A549 (cell line): ENCODE measurements around the gene TNIP3. TPM values are rescaled to one million over a fixed set of nuclear protein-coding genes. Genes with fewer than 3 reads are reported as not detected.
A peak's percentile ranks its signal among the peaks of the same experiment; 100 is the strongest.

ENCODE experiments used
- ATAC-seq, 2 experiments: fragments of 200-7000 bp in 1 of 2; fragments of >200 bp in 1 of 2; cut with Nextera tagmentation in 1 of 2; cut with Tn5 transposase in 1 of 2; 3 replicates each; pipeline versions ENCODE4 v1.8.0 to v1.9.1; 2018 to 2020; ENCODE audit warnings: mild to moderate bottlenecking in 1 of 2, moderate library complexity in 1 of 2
- CTCF ChIA-PET: fragments of 300-600 bp; sonication (Branson Sonifier 250); formaldehyde crosslinking; extraction: SDS; loops from one replicate; lab custom pipeline; 2021; ENCODE audit warnings: antibody characterized with exemption, inconsistent platforms; lab: Yijun Ruan, JAX
- POLR2A ChIA-PET: fragments of 350-600 bp; formaldehyde crosslinking; extraction: SDS; loops from one replicate; lab custom pipeline; 2021; ENCODE audit warnings: antibody characterized with exemption, inconsistent platforms; lab: Yijun Ruan, JAX
- DNase-seq, 2 experiments: peaks; one replicate each; pipeline versions ENCODE4 v3.0.0 to v3.0.0-alpha.2; 2011 to 2016; ENCODE audit warnings: low read depth in 1 of 2, low spot score in 1 of 2
- FAIRE-seq: peaks from 2 replicates; lab custom pipeline; 2011; peaks lifted over from hg19 to GRCh38; lab: Jason Lieb, UNC
- H3K27ac ChIP-seq, 2 experiments: fragments of >200 bp; sonication (Bioruptor Twin); formaldehyde crosslinking; 3 replicates each; pipeline ENCODE4 v1.5.1; 2016 to 2017
- H3K4me1 ChIP-seq: fragments of >200 bp; sonication (Bioruptor Twin); formaldehyde crosslinking; 3 replicates; pipeline ENCODE4 v1.6.1; 2016
- H3K4me2 ChIP-seq: fragments of >200 bp; sonication (Bioruptor Twin); formaldehyde crosslinking; 3 replicates; pipeline ENCODE4 v1.6.1; 2016
- H3K4me3 ChIP-seq: fragments of >200 bp; sonication (Bioruptor Twin); formaldehyde crosslinking; 3 replicates; pipeline ENCODE4 v1.5.1; 2016
- H3K9me3 ChIP-seq: fragments of >200 bp; sonication (Bioruptor Twin); formaldehyde crosslinking; 3 replicates; pipeline ENCODE4 v1.6.1; 2016
- BHLHE40 ChIP-seq: IDR thresholded peaks from 2 replicates; pipeline ENCODE4 v1.6.1; 2012; ENCODE audit warnings: low read depth, low read length, inconsistent platforms
- CHD4 ChIP-seq: fragments of 200-600 bp; sonication (generic); IDR thresholded peaks from 2 replicates; pipeline ENCODE4 v1.6.1; 2016; ENCODE audit warnings: antibody characterized with exemption, mild to moderate bottlenecking, borderline replicate concordance
- CTCF ChIP-seq: fragments of >200 bp; sonication (Bioruptor Twin); formaldehyde crosslinking; IDR thresholded peaks from 3 replicates; pipeline ENCODE4 v1.5.1; 2016
- EHMT2 ChIP-seq: fragments of 200-600 bp; sonication (generic); IDR thresholded peaks from 2 replicates; pipeline ENCODE4 v1.6.1; 2016; ENCODE audit warnings: antibody characterized with exemption, low read depth, mild to moderate bottlenecking, moderate library complexity
- ELK1 ChIP-seq: fragments of 150-350 bp; IDR thresholded peaks from 2 replicates; pipeline ENCODE4 v1.6.1; 2014; ENCODE audit warnings: low read depth, mild to moderate bottlenecking, low read length
- FOSL2 ChIP-seq, 2 experiments: fragments of 450-650 bp in 1 of 2; fragments of >200 bp in 1 of 2; sonication (Bioruptor Twin) in 1 of 2; formaldehyde crosslinking; IDR thresholded peaks; 2 replicates each; pipeline versions ENCODE4 v1.5.0 to v1.6.1; 2016 to 2020; ENCODE audit warnings: mild to moderate bottlenecking in 1 of 2, moderate library complexity in 1 of 2
- FOXS1 ChIP-seq: fragments of 250-450 bp; sonication (Bioruptor Pico); IDR thresholded peaks from 2 replicates; pipeline ENCODE4 v1.5.0; 2020; ENCODE audit warnings: mild to moderate bottlenecking, moderate library complexity
- HDAC2 ChIP-seq: fragments of 200-600 bp; sonication (generic); IDR thresholded peaks from 2 replicates; pipeline ENCODE4 v1.6.1; 2016
- MAFK ChIP-seq: fragments of 450-650 bp; IDR thresholded peaks from 2 replicates; pipeline ENCODE4 v1.6.1; 2014; ENCODE audit not compliant: partially characterized antibody
- NFE2L2 ChIP-seq: fragments of 150-350 bp; conservative IDR thresholded peaks from 2 replicates; pipeline ENCODE4 v1.6.1; 2014; ENCODE audit warnings: low read length
- NR3C1 ChIP-seq: fragments of >200 bp; sonication (Bioruptor Twin); formaldehyde crosslinking; IDR thresholded peaks from 3 replicates; pipeline ENCODE4 v1.6.1; 2017
- RAD21 ChIP-seq, 2 experiments: fragments of >200 bp in 1 of 2; sonication (Bioruptor Twin) in 1 of 2; formaldehyde crosslinking in 1 of 2; IDR thresholded peaks in 1 of 2; conservative IDR thresholded peaks in 1 of 2; 2 replicates in 1 of 2; 3 replicates in 1 of 2; pipeline ENCODE4 v1.6.1; 2012 to 2018; ENCODE audit warnings: inconsistent platforms in 1 of 2
- RARB ChIP-seq: fragments of 250-450 bp; sonication (Bioruptor Pico); IDR thresholded peaks from 2 replicates; pipeline ENCODE4 v1.8.0; 2021; ENCODE audit warnings: mild to moderate bottlenecking, moderate library complexity
- RCOR1 ChIP-seq: fragments of 150-350 bp; IDR thresholded peaks from 2 replicates; pipeline ENCODE4 v1.6.1; 2014; ENCODE audit warnings: antibody characterized with exemption, low read length, low read depth
- RNF2 ChIP-seq: fragments of 200-600 bp; sonication (generic); IDR thresholded peaks from 2 replicates; pipeline ENCODE4 v1.6.1; 2016; ENCODE audit warnings: low read depth, mild to moderate bottlenecking, antibody characterized with exemption, moderate library complexity, borderline replicate concordance
- SMC3 ChIP-seq: fragments of >200 bp; sonication (Bioruptor Twin); formaldehyde crosslinking; IDR thresholded peaks from 3 replicates; pipeline ENCODE4 v1.6.1; 2018; ENCODE audit warnings: inconsistent platforms
- TFCP2L1 ChIP-seq: fragments of 250-450 bp; sonication (Bioruptor Pico); IDR thresholded peaks from 2 replicates; pipeline ENCODE4 v1.5.0; 2021; ENCODE audit warnings: mild to moderate bottlenecking
- TP53 ChIP-seq: fragments of 250-450 bp; sonication (Bioruptor Pico); IDR thresholded peaks from 2 replicates; pipeline ENCODE4 v1.5.0; 2021; ENCODE audit warnings: mild to moderate bottlenecking, moderate library complexity
- WGBS: methylation state at CpG from one replicate; pipeline ENCODE4 v1.1.6; 2017; ENCODE audit errors: missing lambda C conversion rate; 5-methylcytosine and 5-hydroxymethylcytosine counted together
- polyA plus RNA-seq, 4 experiments: library from polyadenylated mRNA; depleted of rRNA in 3 of 4; stranded (reverse); fragments of >200 nt; fragmentation: RNase III in 1 of 4; extraction: RNeasy Plus Mini Kit Qiagen cat#74134 plus additional on column Dnase treatment in 1 of 4; gene quantifications; 2 replicates in 3 of 4; 3 replicates in 1 of 4; pipeline ENCODE4 v1.2.3, GENCODE V29; 2011 to 2017

Gene TNIP3
- polyA plus RNA-seq, 2 of the 4 experiments (the other 2 are of a cell fraction) = 0.46 to 0.58 TPM

- 1% methylated on average over 2 of the region's 2 CpGs for WGBS
Observed at GRCh38 chr4:121096629-121097028, 67.5 kb downstream of the TNIP3 start.

GRCh38 chr4:121096191-121096590 lies 67.9 kb downstream of the TNIP3 start:
- no peak overlapping the region for H3K4me2 ChIP-seq
- FAIRE-seq (no peak), DNase-seq (no peak), ATAC-seq (no peak)
- no peaks in the 10 kb centered on the region for H3K4me1 ChIP-seq
- ChIA-PET POLR2A (no interaction called here), CTCF (no interaction called here)
- no peak overlapping the region for H3K27ac ChIP-seq
- H3K9me3 ChIP-seq = no peaks in the 10 kb centered on the region
- no peak overlapping the region for H3K4me3 ChIP-seq
- TF ChIP-seq HDAC2 = no peak
- TF ChIP-seq, all 56 proteins: peak for 0

More at GRCh38 chr4:121096629-121097028, 67.5 kb downstream of the TNIP3 start:
- H3K4me2 ChIP-seq = no peak overlapping the region
- ATAC-seq (no peak), DNase-seq (peak in 1 of 2 experiments; percentile 16), FAIRE-seq (no peak)
- no peak overlapping the region for H3K27ac ChIP-seq
- TF ChIP-seq FOSL2 (IDR thresholded peaks at IDR 0.05) (no peak), FOSL2 (CRISPR knock-in tag; IDR thresholded peaks at IDR 0.05) (no peak), RAD21 (conservative IDR thresholded peaks at IDR 0.05 in 1 of 2, IDR thresholded peaks at IDR 0.05 in 1 of 2) (peak; percentile 60 to 77), RNF2 (no peak), CTCF (peak; percentile 55), SMC3 (peak; percentile 69)
- ChIA-PET POLR2A (no interaction called here), CTCF (no interaction called here)
- no peaks in the 10 kb centered on the region for H3K9me3 ChIP-seq
- H3K4me3 ChIP-seq = no peak overlapping the region
- no peaks in the 10 kb centered on the region for H3K4me1 ChIP-seq

GRCh38 chr4:121094297-121094966 lies 69.7 kb downstream of the TNIP3 start:
- no peak for TF ChIP-seq NR3C1
- no peak for TF ChIP-seq TP53
- TF ChIP-seq BHLHE40 = no peak
- no peak for TF ChIP-seq ELK1
- TF ChIP-seq FOXS1 (CRISPR knock-in tag) = no peak
- TF ChIP-seq FOSL2 (IDR thresholded peaks at IDR 0.05) = no peak
- no peak for TF ChIP-seq FOSL2 (CRISPR knock-in tag; IDR thresholded peaks at IDR 0.05)
- no peak for TF ChIP-seq RARB (CRISPR knock-in tag)
- TF ChIP-seq EHMT2 = no peak
- no peak for TF ChIP-seq RCOR1
- no peak for TF ChIP-seq CTCF
- TF ChIP-seq TFCP2L1 (CRISPR knock-in tag) = no peak
- TF ChIP-seq MAFK = no peak
- no peak for TF ChIP-seq CHD4
- TF ChIP-seq RNF2 = no peak
- no peak for TF ChIP-seq NFE2L2
- DNase-seq (no peak), FAIRE-seq (no peak), ATAC-seq (no peak)
- 39% methylated on average over 3 of the region's 3 CpGs for WGBS
- Histone ChIP-seq H3K4me1 (no peaks in the 10 kb centered on the region), H3K4me3 (no peak overlapping the region), H3K9me3 (no peaks in the 10 kb centered on the region), H3K27ac (no peak overlapping the region), H3K4me2 (no peak overlapping the region)
- POLR2A ChIA-PET = no interaction called here
- CTCF ChIA-PET = no interaction called here
